ENCODE data around the gene SSTR5. TPM values are rescaled to one million over a fixed set of nuclear protein-coding genes. Genes with fewer than 3 reads are reported as not detected.

Gene SSTR5
- total RNA-seq, 2 donors from 2014 or later = 0.25 TPM; not detected in 1

- DNase-seq (no peak), ATAC-seq (no peak)
- intact Hi-C loops (cut with DNase I, micrococcal nuclease) = no loop called here
Observed at GRCh38 chr16:1107141-1107540, 34.6 kb downstream of the SSTR5 start.

GRCh38 chr16:1107731-1108130, 35.2 kb downstream of the SSTR5 start:
- ATAC-seq (no peak), DNase-seq (no peak)
- intact Hi-C loops (cut with DNase I, micrococcal nuclease) = no loop called here

GRCh38 chr16:1108299-1109252, 36.0 kb downstream of the SSTR5 start:
- DNase-seq (peak; percentile 49 to 59), ATAC-seq (peak; percentile 53)
- intact Hi-C loops (cut with DNase I, micrococcal nuclease) = no loop called here

GRCh38 chr16:1109648-1110047, 37.1 kb downstream of the SSTR5 start:
- intact Hi-C loops (cut with DNase I, micrococcal nuclease) = loop anchor here in 1 of 2 donors (2.0 to 10.0 kb wide), 2 partner anchors 39 to 85 kb away; no protein-coding TSS in a partner anchor
- DNase-seq (no peak), ATAC-seq (peak; percentile 35)

- DNase-seq (no peak), ATAC-seq (no peak)
- intact Hi-C loops (cut with DNase I, micrococcal nuclease) = loop anchor here in 1 of 2 donors (10.0 kb wide), 1 partner anchor 82 kb away; no protein-coding TSS in a partner anchor
Observed at GRCh38 chr16:1112506-1113184, 40.1 kb downstream of the SSTR5 start.

GRCh38 chr16:1113489-1113888, 40.9 kb downstream of the SSTR5 start:
- DNase-seq (no peak), ATAC-seq (no peak)
- intact Hi-C loops (cut with DNase I, micrococcal nuclease) = loop anchor here in 1 of 2 donors (10.0 kb wide), 1 partner anchor 81 kb away; no protein-coding TSS in a partner anchor

GRCh38 chr16:1113889-1114526, 41.5 kb downstream of the SSTR5 start:
- intact Hi-C loops (cut with DNase I, micrococcal nuclease) = loop anchor here in 1 of 2 donors (10.0 kb wide), 1 partner anchor 81 kb away; no protein-coding TSS in a partner anchor
- ATAC-seq = no peak

GRCh38 chr16:1116693-1117077, 44.1 kb downstream of the SSTR5 start:
- no peak for ATAC-seq
- intact Hi-C loops (cut with DNase I, micrococcal nuclease) = loop anchor here in 1 of 2 donors (10.0 kb wide), 1 partner anchor 78 kb away; no protein-coding TSS in a partner anchor
- DNase-seq = no peak

More at GRCh38 chr16:1113889-1114526, 41.5 kb downstream of the SSTR5 start:
- DNase-seq = no peak

- ATAC-seq (no peak), DNase-seq (no peak)
- intact Hi-C loops (cut with DNase I, micrococcal nuclease) = loop anchor here in 1 of 2 donors (10.0 kb wide), 1 partner anchor 77 kb away; no protein-coding TSS in a partner anchor
Observed at GRCh38 chr16:1117176-1117900, 44.8 kb downstream of the SSTR5 start.

- DNase-seq (no peak), ATAC-seq (no peak)
- intact Hi-C loops (cut with DNase I, micrococcal nuclease) = loop anchor here in 1 of 2 donors (10.0 kb wide), 1 partner anchor 77 kb away; no protein-coding TSS in a partner anchor
Observed at GRCh38 chr16:1117926-1118325, 45.4 kb downstream of the SSTR5 start.

GRCh38 chr16:1119129-1119528, 46.6 kb downstream of the SSTR5 start:
- no peak for DNase-seq
- no peak for ATAC-seq
- intact Hi-C loops (cut with DNase I, micrococcal nuclease) = loop anchor here in 1 of 2 donors (10.0 kb wide), 1 partner anchor 76 kb away; no protein-coding TSS in a partner anchor

- intact Hi-C loops (cut with DNase I, micrococcal nuclease) = loop anchor here in 1 of 2 donors (10.0 kb wide), 1 partner anchor 75 kb away; no protein-coding TSS in a partner anchor
- no peak for ATAC-seq
- DNase-seq = no peak
Observed at GRCh38 chr16:1119766-1120576, 47.4 kb downstream of the SSTR5 start.

GRCh38 chr16:1120577-1120941, 48.0 kb downstream of the SSTR5 start:
- ATAC-seq = no peak
- DNase-seq = no peak
- intact Hi-C loops (cut with DNase I, micrococcal nuclease) = no loop called here

- intact Hi-C loops (cut with DNase I, micrococcal nuclease) = no loop called here
- no peak for ATAC-seq
- no peak for DNase-seq
Observed at GRCh38 chr16:1121009-1121408, 48.5 kb downstream of the SSTR5 start.

GRCh38 chr16:1121601-1122397, 49.3 kb downstream of the SSTR5 start:
- intact Hi-C loops (cut with DNase I, micrococcal nuclease) = no loop called here
- ATAC-seq = no peak
- DNase-seq = no peak

- ATAC-seq (no peak), DNase-seq (no peak)
- intact Hi-C loops (cut with DNase I, micrococcal nuclease) = no loop called here
Observed at GRCh38 chr16:1122398-1122765, 49.8 kb downstream of the SSTR5 start.

Measured in left colon (tissue), 2 donors.